NCI-H2171 (cell line): ENCODE results near the gene PM20D1.
"Not testable (repeated sequence)": the region's sequence is repeated elsewhere in the genome, so short reads cannot be mapped to it uniquely, and the experiment has no call there.

Experiments
- DNase-seq: peaks from one replicate; lab custom pipeline; 2025; lab: John Stamatoyannopoulos, UW

Gene PM20D1

GRCh38 chr1:205849619-205850355 is at the start of gene PM20D1:
PM20D1 (minus strand) TSS chr1:205850132; CDS start chr1:205850072, 60 bp downstream.
- DNase-seq = no peak

DNA sequence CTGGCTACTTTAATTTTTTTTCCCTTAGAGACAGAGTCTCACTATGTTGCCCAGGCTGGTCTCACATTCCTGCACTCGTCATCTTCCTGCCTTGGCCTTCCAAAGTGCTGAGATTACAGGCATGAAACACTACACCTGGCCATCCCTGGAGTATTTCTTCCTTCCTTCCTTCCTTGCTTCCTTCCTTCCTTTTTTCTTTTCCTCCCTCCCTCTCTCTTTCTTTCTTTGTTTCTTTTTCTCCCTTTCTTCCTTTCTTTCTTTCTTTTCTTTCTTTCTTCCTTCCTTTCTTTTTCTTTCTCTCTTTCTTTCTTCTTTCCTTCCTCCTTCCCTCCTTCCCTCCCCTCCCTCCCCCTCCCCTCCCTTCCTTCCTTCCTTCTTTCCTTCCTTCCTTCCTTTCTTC is 46.4 kb upstream of the PM20D1 start:
- no peak for DNase-seq

- DNase-seq = not testable (repeated sequence)
These were observed 44.2 kb upstream of the PM20D1 start for GRCh38 chr1:205894119-205894518.

DNA sequence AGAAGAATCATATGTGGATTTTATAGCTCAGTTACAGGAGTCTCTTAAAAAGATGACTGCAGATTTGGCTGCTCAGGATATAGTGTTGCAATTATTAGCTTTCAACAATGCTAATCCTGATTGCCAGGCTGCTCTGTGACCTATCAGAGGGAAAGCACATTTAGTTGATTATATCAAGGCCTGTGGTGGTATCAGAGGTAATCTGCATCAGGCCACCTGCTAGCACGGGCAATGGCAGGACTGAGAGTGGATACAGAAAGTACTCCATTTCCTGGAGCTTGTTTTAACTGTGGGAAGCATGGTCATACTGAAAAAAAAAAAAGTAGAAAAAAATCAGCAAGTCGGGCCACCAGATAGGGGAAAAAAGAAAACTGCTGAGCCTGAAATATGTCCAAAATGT is 42.2 kb upstream of the PM20D1 start:
- not testable (repeated sequence) for DNase-seq

DNA sequence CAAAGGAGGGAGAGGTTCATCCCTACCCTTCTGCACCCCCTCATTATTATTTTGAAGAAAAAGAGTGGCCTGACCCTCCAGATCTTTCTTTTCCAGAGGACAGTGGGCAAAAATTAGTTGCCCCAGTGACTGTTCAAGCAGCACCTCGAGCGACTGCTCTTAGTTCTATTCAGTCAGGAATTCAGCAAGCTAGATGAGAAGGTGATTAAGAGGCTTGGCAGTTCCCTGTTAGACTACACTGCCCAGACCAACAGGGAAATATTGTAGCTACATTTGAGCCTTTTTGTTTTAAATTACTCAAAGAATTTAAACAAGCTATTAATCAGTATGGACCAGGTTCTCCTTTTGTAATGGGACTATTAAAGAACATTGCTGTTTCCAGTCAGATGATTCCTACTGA is 41.5 kb upstream of the PM20D1 start:
- DNase-seq = not testable (repeated sequence)

- not testable (repeated sequence) for DNase-seq
These were observed 40.7 kb upstream of the PM20D1 start for GRCh38 chr1:205890631-205891030.

GRCh38 chr1:205889706-205890105 is 39.8 kb upstream of the PM20D1 start:
- DNase-seq = not testable (repeated sequence)

- DNase-seq = not testable (repeated sequence)
These were observed 39.1 kb upstream of the PM20D1 start for GRCh38 chr1:205889006-205889405.

- DNase-seq = no peak
These were observed 33.9 kb upstream of the PM20D1 start for GRCh38 chr1:205883792-205884191.

DNA sequence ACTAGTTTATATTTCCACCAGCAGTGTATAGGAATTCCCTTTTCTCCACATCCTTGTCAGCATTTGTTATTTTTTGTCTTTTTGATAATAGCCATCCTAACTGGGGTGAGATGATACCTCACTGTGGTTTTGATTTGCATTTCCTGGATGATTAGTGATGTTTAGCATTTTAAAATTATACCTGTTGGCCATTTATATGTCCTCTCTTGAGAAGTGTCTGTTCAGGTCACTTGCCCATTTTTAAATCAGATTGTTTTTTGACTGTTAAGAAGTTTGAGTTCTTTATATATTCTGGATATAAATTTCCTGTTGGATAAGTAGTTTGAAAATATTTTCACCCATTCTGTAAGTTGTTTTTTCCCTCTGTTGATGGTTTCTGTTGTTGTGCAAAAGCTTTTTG is 31.0 kb upstream of the PM20D1 start:
- DNase-seq = no peak

DNA sequence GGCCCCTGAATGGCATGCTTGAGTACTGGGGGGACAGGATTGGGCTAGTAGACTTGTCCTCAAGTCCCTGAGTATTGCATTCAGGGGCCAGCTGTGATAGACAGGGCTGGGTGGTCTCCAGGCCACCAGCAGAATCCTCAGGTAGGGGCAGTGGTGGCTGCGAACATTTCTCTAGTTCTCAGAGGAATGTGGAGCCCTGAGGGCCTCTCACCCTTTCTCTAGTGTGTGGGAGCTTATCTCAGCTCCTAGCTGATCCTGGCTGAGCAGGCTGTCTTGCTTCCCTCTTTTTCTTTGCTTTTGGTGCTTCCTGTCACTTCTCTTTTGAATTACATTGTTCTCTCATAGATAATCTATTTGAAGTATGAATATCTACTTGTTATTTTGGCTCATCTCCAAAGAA is 30.0 kb upstream of the PM20D1 start:
- DNase-seq = no peak

DNA sequence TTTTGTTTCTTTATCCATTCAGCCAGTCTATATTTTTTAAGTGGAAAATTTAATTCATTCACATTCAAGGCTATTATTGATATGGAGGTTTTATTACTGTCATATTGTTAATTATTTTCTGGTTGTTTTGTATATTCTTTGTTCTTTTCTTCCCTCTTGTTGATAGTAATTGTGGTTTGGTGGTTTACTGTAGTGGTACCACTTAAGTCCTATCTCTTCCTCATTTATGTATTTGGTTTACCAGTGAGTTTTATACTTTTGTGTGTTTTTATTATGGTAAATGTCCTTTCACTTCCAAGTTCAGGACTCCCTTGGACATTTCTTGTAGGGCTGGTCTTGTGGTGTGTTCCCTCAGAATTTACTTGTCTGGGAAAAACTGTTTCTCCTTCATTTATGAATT is 28.1 kb upstream of the PM20D1 start:
- no peak for DNase-seq

GRCh38 chr1:205873148-205873547 is 23.2 kb upstream of the PM20D1 start:
- DNase-seq = not testable (repeated sequence)

- no peak for DNase-seq
These were observed 20.3 kb upstream of the PM20D1 start for GRCh38 chr1:205870236-205870635.

GRCh38 chr1:205861540-205861939 is 11.6 kb upstream of the PM20D1 start:
- no peak for DNase-seq

DNA sequence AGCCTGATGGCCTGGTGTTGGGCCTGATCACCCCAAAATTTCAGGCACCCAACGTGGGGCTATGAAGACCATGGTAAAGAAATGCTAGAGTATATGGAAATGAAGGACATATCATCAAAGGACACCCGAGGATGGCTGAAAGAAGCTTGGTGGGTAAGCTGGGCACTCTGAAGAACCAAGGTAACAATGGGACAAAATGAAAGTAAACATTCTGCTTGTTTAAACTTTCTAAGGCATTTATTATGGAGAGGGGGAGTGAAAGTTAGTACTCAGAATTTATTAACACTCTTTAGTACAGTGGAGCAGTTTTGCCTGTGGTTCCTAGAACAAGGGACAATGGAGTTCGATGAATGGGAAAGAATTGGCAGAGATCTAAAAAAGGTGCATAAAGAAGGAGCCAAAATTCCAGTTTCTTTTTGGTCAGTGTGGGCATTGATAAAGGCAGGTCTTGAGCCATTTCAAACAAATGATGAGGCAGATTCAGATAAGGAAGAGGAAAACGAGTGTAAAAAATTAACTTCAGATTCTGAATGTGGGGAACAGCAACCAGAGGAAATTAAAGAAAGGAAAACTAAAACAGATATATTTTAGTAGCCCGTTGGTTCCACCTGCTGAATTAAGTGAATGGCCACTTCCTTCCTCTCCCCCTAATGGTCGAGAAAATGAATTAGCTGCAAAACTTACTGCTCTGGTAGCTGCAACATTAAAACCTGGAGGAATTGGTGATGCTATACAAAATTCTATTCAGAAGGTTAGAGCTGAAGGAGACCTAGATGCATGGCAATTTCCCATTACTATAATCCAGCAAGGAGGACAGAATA is 8.4 kb upstream of the PM20D1 start:
- no peak for DNase-seq

GRCh38 chr1:205857501-205857900 is 7.6 kb upstream of the PM20D1 start:
- not testable (repeated sequence) for DNase-seq

DNA sequence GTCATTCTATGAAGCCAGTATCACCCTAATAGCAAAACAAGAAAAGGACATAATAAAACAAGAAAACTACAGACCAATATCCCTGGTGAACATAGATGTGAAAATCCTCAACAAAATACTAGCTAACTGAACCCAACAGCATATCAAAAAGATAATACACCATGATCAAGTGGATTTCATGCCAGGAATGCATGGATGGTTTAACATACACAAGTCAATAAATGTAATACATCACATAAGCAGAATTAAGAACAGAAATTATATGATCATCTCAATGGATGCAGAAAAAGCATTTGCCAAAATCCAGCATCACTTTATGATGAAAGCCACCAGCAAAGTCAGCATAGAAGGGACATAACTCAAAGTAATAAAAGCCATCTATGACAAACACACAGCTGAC is 6.5 kb upstream of the PM20D1 start:
- no peak for DNase-seq

GRCh38 chr1:205852969-205853368 is 3.0 kb upstream of the PM20D1 start:
- DNase-seq = no peak

DNA sequence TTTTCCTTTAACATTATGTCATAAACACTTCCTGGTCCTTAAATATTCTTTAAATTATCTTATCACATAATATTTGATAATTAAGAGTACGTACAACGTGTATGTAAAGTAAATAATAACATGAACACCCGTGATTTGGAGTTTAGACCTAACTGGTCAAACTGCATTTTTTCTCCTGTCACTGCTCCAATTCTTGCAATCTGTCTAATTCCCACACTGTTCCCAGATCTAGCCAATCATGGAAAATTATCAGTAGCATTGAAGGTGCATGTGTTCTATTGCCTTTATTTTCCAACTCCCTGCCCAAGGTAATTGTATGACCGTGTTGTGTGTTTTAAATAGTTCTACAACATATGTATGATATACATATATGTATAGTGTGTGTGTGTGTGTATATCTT is 2.1 kb upstream of the PM20D1 start:
- DNase-seq = no peak

DNA sequence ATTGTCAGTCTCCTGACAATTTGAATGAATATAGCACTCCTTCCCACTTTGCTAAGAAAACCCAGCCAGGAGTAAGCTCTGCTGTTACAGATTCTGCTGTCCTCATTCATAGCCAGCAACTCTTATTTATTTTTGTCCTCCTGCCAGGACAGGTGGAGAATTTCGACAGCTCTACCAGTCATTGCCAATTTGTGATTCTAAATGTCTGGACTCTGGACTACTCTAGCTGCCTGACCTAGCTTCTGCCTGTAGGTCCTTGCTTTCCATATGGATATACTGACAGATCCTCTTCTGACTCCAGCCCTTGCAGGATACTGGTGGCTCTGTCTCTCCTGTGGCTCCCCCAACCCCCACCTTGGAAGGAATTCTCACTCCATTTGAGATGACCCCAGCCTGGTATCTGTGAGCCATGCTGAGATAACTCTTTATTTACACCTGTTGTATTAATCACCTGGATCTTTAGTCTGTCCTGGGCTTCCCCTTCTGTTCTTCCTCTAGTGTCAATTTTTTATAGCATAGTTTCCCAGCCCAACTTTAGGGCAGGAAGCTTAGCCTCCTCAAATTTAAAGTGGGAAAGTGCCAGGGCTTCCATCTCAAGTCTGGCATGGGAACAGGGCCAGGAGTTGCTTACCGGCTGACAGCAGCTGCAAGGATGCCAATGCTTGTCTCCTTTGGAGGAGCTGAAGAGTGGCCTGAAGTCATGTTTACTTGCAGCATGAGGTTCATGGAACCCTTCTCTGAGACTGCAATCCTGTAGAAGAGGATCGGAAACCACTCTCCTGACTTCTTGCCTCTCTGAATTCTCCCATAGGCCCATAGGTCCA is 6.7 kb downstream of the PM20D1 start:
- DNase-seq = no peak

DNA sequence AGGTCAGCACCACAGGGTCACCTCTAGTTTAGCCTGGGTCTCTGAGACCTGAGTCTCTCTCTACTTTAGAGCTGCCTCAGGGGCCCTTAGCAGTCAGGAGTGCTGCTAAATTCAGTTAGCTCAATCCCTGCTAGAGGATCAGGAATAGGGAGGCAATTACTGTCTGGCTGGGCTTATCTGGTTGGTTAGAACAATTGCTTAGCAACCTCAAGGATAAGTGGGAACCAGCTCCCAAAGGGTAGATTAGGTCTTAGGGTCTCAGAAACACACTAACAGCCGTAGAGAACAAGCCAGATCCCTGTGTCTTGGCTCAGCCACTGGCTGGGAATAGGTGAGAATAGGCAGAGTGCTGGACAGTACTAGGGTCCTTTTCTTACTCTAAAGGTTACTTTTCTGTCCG is 7.7 kb downstream of the PM20D1 start:
- no peak for DNase-seq
